ENCODE results near the gene ZNF714.
"Not testable (repeated sequence)": the region's sequence is repeated elsewhere in the genome, so short reads cannot be mapped to it uniquely, and the experiment has no call there.

Gene ZNF714

DNA sequence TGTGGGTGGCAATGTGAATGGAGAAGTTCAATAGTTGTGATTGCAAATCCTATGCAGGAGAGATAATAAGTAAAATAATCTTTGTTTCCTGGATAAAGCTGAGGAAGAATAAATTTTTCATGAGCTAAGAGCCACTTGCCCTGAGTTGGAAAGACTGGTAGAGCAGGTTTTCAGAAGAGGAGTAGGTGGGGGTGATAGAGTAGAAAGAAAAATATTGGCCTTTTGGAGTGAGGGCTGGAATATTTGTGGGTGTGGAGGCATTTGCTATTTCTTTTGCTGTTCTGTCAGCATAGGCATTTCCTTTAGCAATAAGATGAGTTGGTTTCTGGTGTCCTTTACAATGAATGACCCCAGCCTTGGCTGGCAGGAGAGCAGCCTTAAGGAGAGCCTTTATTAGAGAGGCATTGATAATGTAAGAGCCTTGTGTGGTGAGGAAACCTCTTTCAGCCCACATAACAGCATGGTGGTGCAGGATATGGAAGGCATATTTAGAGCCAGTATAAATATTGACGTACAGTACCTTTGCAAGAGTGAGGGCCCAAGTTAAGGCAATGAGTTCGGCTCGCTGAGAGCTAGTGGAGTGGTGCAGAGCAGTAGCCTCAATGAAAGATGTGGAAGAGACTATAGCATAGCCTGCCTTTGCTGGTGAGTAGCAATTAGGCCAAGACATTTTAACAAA lies 48.2 kb downstream of the ZNF714 start:
- TF ChIP-seq, protein P1, sequence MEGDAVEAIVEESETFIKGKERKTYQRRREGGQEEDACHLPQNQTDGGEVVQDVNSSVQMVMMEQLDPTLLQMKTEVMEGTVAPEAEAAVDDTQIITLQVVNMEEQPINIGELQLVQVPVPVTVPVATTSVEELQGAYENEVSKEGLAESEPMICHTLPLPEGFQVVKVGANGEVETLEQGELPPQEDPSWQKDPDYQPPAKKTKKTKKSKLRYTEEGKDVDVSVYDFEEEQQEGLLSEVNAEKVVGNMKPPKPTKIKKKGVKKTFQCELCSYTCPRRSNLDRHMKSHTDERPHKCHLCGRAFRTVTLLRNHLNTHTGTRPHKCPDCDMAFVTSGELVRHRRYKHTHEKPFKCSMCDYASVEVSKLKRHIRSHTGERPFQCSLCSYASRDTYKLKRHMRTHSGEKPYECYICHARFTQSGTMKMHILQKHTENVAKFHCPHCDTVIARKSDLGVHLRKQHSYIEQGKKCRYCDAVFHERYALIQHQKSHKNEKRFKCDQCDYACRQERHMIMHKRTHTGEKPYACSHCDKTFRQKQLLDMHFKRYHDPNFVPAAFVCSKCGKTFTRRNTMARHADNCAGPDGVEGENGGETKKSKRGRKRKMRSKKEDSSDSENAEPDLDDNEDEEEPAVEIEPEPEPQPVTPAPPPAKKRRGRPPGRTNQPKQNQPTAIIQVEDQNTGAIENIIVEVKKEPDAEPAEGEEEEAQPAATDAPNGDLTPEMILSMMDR (IDR thresholded peaks at IDR 0.05; ENCODE audit: borderline replicate concordance, insufficient read depth, low read depth, low read length): no peak
- H3K4me3 ChIP-seq (ENCODE audit: low read depth, low read length): no peak overlapping the region

DNA sequence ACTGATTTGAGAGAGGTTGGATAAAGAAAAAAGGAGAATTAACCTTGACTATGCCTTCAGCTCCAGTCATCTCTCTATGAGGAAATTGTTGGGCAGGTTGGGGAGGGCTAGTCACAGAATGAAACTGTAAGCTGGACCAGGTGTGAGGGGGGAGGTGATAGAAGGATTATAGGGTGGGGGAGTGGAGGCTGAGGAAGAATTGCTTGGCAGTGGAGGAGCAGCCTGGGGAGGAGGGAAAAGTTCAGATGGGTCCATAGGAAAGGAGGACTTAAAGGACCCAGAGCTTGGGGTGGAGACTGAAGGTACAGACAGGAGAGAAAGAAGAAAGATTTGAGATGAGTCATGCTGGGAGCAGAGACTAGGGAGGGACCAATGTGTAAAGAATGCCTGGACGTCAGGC lies 51.6 kb downstream of the ZNF714 start:
- TF ChIP-seq, protein P1 (IDR thresholded peaks at IDR 0.05; ENCODE audit: borderline replicate concordance, insufficient read depth, low read depth, low read length): no peak
- no peak overlapping the region for H3K4me3 ChIP-seq (ENCODE audit: low read depth, low read length)

DNA sequence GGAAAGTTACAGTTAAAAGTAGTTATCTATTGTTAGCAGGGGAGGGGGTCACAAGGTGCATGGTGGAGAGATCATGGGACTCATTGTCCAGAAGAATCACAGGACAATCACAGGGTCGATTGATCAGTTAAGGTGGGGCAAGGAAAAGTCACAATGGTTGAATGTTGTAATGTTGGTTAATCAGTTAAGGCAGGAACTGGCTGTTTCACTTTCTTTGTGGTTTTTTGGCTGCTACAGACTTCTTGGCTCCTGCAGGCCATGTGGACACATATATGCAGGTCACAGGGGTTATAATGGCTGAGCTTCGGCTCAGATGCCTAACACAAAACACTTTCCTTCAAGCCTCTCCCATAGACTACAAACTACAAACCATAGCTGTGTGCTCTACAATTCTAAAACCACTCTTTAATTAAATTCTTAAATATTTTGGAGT lies 52.9 kb downstream of the ZNF714 start:
- H3K4me3 ChIP-seq (ENCODE audit: low read depth, low read length): no peak overlapping the region
- TF ChIP-seq, protein P1 (IDR thresholded peaks at IDR 0.05; ENCODE audit: borderline replicate concordance, insufficient read depth, low read depth, low read length): no peak

DNA sequence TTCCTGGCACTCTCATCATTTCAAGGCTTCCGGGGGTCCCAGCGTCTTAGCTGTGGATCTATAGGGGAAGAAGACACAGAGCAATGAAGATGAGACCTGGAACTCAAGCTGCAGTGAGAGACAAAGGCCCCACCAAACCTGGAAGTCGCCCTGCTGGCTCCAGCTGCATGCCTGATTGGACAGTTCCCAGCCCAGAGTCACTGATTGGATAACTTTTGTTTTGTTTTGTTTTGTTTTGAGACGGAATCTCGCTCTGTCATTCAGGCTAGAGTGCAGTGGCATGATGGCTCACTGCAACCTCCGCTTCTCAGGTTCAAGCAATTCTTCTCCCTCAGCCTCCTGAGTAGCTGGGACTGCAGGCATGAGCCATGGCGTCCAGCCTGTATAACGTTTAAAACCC lies 53.4 kb downstream of the ZNF714 start:
- TF ChIP-seq, protein P1 (IDR thresholded peaks at IDR 0.05; ENCODE audit: borderline replicate concordance, insufficient read depth, low read depth, low read length): no peak
- H3K4me3 ChIP-seq (ENCODE audit: low read depth, low read length): no peak overlapping the region

DNA sequence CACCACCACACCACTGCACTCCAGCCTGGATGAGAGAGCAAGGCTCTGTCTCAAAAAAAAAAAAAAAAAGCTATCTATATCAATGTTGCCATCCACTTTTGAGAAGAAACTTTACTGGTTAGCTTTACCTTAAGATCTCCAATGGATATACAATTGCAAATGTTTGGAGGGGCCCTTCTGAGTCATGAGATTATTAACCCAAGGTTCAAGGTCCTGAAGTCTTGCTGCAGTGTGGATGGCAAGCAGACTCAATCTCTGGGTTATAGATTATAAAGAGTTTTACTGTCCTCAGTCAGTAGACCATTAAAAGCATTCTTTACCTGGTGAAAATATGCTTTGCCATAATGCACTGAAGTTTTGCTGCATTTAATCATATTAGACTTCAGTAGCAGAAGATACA lies 56.1 kb downstream of the ZNF714 start:
- no peak overlapping the region for H3K4me3 ChIP-seq (ENCODE audit: low read depth, low read length)
- TF ChIP-seq, protein P1 (IDR thresholded peaks at IDR 0.05; ENCODE audit: borderline replicate concordance, insufficient read depth, low read depth, low read length): no peak

DNA sequence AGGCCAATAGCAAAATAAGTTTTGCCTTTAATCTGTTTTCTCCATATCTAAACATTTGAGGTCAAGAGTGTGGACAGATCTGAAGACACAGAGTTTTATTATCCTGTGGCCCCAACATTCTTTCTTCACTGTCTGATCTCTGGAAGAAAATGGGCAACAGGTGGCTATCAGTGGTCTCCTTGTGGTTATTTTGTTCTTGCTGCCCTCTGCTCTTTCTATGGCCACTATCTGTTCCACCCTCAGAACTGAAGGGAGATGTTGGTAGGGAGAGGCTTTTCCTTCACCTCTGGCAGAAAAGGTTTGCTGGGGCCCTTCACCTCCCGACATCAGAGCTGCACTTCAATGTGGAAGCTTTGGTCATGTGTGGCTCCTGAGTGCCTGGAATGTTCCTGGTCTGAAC lies 59.0 kb downstream of the ZNF714 start:
- H3K4me3 ChIP-seq (ENCODE audit: low read depth, low read length): not testable (repeated sequence)

DNA sequence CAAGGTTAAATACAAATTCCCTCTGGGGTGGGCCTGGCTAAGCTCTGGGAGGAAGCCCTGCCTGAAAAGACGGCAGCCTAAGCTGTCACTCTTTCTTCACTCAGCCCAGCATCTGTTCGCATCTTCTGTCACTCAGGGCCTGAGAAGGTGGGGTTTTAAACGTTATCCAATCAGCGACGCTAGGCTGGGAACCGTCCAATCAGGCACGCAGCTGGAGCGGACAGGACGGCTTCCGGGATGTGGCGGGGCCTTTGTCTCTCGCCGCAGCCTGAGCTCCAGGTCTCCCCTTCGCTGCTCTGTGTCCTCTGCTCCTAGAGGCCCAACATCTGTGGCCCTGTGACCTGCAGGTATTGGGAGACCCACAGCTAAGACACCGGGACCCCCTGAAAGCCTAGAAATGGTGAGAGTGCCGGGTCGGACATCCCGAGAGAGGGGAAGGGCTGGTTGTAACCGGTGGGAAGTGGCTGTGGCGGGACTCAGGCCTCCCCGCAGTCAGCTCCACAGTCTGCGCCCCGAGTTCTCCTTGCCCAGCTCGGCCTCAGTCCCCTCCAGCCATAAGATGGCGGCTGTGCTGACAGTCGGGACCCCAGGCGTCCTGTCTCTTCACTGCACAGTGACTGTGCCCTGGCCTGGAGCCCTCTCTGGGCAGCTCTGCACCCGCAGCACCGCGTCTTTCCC lies 59.9 kb downstream of the ZNF714 start, which contains the start of gene ZNF431:
Gene ZNF431, plus strand, starts transcription at position 254 of the 678 bp plus-strand sequence. Its CDS starts 144 bp downstream, at position 398.
- peak within 1 kb of the TSS; percentile 65 for H3K4me3 ChIP-seq (ENCODE audit: low read depth, low read length)
- TF ChIP-seq, protein P1 (IDR thresholded peaks at IDR 0.05; ENCODE audit: borderline replicate concordance, insufficient read depth, low read depth, low read length): no peak
